Activated CD8-positive, alpha-beta T cell treated with anti-CD3 and anti-CD28 coated beads for 36 hours (primary cell): ENCODE results near the gene NGDN. TPM values are rescaled to one million over a fixed set of nuclear protein-coding genes. Genes with fewer than 3 reads are reported as not detected.

Experiments
- ATAC-seq: fragments of 200-7000 bp; cut with Tn5 transposase; one replicate; pipeline ENCODE4 v1.10.0; 2021; ENCODE audit warnings: mild to moderate bottlenecking, moderate library complexity
- CTCF ChIA-PET: fragments of 350-600 bp; sonication (Branson Sonifier 250); formaldehyde crosslinking; loops from one replicate; lab custom pipeline; 2021; ENCODE audit warnings: antibody characterized with exemption; lab: Charles Lee
- POLR2A ChIA-PET: fragments of 350-600 bp; sonication (Branson Sonifier 250); formaldehyde crosslinking; loops from one replicate; lab custom pipeline; 2021; ENCODE audit warnings: antibody characterized with exemption; lab: Charles Lee
- DNase-seq: peaks from one replicate; pipeline ENCODE4 v3.0.0-alpha.2; 2020
- H3K27ac Mint-ChIP-seq: one replicate; pipeline ENCODE4 v1.8.0; 2021; ENCODE audit warnings: mild to moderate bottlenecking, mixed read lengths
- H3K27me3 Mint-ChIP-seq: one replicate; pipeline ENCODE4 v1.8.0; 2021; ENCODE audit warnings: mixed read lengths
- H3K36me3 Mint-ChIP-seq: one replicate; pipeline ENCODE4 v1.8.0; 2021; ENCODE audit warnings: low read depth, mixed read lengths
- H3K4me1 Mint-ChIP-seq: one replicate; pipeline ENCODE4 v1.8.0; 2021; ENCODE audit warnings: low read depth, mixed read lengths
- H3K4me3 Mint-ChIP-seq: one replicate; pipeline ENCODE4 v1.8.0; 2021; ENCODE audit warnings: mild to moderate bottlenecking, moderate library complexity, mixed read lengths
- H3K9me3 Mint-ChIP-seq: one replicate; pipeline ENCODE4 v1.8.0; 2021; ENCODE audit warnings: mixed read lengths
- CTCF ChIP-seq: fragments of 200-600 bp; IDR thresholded peaks from one replicate; pipeline ENCODE4 v1.8.0; 2022; ENCODE audit warnings: antibody characterized with exemption, mild to moderate bottlenecking
- intact Hi-C: fragments of 100-400 bp; cut with micrococcal nuclease; formaldehyde crosslinking; loops from one replicate; pipeline ENCODE4 v1.10.0; 2022
- total RNA-seq, 2 experiments: library from RNA; stranded (reverse); gene quantifications; one replicate each; pipeline ENCODE4 v1.2.3, GENCODE V29; 2021

Gene NGDN
- total RNA-seq, 2 experiments from 2014 or later, result 50.9 to 57.4 TPM

DNA sequence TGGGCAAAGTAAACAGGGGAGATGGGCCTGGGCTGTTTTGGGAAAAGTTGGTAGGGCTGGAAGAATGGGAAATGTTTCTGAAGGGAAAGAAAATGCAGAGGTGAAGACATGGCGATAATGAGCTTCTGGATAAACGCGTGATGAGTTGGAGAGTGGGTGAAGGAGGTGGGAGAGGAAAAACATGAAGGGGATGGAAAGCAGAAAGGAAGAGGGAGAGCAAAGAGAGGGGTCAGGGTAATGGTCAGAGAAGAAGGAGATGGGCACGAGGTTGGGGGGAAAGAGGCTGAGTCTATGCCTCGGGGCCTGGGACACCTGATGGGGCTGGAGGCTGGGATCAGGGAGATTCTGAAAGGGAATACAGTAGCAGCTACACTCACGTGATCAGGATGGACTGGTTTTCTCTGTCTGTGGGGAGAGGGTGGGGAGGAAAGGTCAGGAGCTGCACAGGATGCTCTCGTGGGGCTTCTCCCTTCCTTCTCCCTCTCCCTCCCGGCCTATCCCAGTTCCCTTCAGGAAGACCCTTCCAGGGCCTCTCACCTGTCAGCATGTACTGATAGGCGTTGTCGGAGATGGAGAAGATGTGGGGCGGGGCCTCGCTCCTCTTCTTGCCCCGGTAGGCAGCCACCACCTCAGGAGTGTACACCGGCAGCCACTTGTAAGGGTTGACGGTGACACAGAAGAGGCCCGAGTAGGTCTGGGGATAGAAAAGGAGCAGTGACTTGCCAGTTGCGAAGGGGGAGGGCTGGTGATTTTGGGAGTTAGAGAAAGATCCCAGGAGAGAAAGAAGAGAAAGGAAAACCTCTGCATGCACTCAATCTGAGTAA is 37.2 kb upstream of the NGDN start:
- POLR2A ChIA-PET, result no interaction called here
- ATAC-seq (no peak), DNase-seq (no peak)
- no peaks in the 10 kb centered on the region for H3K9me3 Mint-ChIP-seq
- H3K4me3 Mint-ChIP-seq, result no peak overlapping the region
- no peak for TF ChIP-seq CTCF
- H3K27me3 Mint-ChIP-seq, result no peaks in the 10 kb centered on the region
- no peak overlapping the region for H3K27ac Mint-ChIP-seq
- no peaks in the 10 kb centered on the region for H3K4me1 Mint-ChIP-seq
- H3K36me3 Mint-ChIP-seq, result no peaks in the 10 kb centered on the region
- CTCF ChIA-PET, result no interaction called here
- intact Hi-C loops, result no loop called here

DNA sequence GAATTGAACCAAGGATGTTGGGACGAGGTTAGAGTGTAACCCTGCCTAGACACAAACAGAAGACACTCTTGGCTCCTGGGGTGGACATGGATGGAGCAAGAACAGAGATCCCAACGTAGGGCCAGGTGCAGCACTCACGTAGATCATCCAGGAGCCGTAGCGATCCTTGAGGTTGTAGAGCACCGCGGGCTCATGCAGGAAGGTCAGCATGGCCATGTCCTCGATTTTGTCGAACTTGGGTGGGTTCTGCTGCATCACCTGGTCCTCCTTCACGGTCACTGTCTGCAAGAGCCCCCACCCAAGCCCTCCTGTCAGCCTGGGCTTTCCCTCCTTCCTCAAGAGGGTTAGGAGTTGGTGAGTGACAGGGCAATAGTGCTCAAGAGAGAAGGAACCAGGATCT is 36.6 kb upstream of the NGDN start:
- CTCF ChIA-PET, result no interaction called here
- Mint-ChIP-seq H3K27ac (no peak overlapping the region), H3K4me3 (no peak overlapping the region), H3K36me3 (no peaks in the 10 kb centered on the region), H3K9me3 (no peaks in the 10 kb centered on the region), H3K27me3 (no peaks in the 10 kb centered on the region), H3K4me1 (no peaks in the 10 kb centered on the region)
- intact Hi-C loops, result no loop called here
- no peak for TF ChIP-seq CTCF
- DNase-seq, result no peak
- ATAC-seq, result no peak
- POLR2A ChIA-PET, result no interaction called here

GRCh38 chr14:23433457-23433856 is 36.0 kb upstream of the NGDN start:
- ChIA-PET CTCF (no interaction called here), POLR2A (no interaction called here)
- no peaks in the 10 kb centered on the region for H3K27me3 Mint-ChIP-seq
- H3K27ac Mint-ChIP-seq, result no peak overlapping the region
- DNase-seq (no peak), ATAC-seq (no peak)
- no peak overlapping the region for H3K4me3 Mint-ChIP-seq
- no peaks in the 10 kb centered on the region for H3K4me1 Mint-ChIP-seq
- TF ChIP-seq CTCF, result no peak
- intact Hi-C loops, result no loop called here
- no peaks in the 10 kb centered on the region for H3K9me3 Mint-ChIP-seq
- no peaks in the 10 kb centered on the region for H3K36me3 Mint-ChIP-seq

- Mint-ChIP-seq H3K4me1 (no peaks in the 10 kb centered on the region), H3K27me3 (no peaks in the 10 kb centered on the region), H3K27ac (no peak overlapping the region), H3K9me3 (no peaks in the 10 kb centered on the region), H3K4me3 (no peak overlapping the region), H3K36me3 (no peaks in the 10 kb centered on the region)
- ChIA-PET POLR2A (no interaction called here), CTCF (no interaction called here)
- DNase-seq, result no peak
- intact Hi-C loops, result no loop called here
- ATAC-seq, result no peak
- TF ChIP-seq CTCF, result no peak
Observed at GRCh38 chr14:23434488-23435222, 34.8 kb upstream of the NGDN start.
